ENCODE measurements around the gene JAM3.

The JAM3 gene

DNA sequence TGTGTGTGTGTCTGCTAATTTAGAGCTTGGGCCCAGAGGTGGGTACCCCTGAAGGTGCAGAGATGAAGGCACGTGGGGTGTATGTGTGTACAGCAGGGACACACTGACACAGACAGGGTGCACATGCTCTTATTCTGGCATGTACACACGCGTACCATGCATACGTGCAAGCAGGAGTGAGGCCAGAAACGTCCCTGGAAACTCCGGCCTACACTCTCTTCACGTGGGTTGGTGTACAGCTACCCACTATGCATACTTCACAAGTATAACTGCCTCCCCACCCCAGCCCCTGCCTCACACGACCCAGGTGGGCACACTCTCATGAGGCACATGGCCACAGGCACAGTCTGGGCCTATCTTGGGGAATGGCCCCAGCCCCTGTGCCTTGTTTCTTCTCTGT lies 27.5 kb upstream of the JAM3 start:
- Histone ChIP-seq H3K9ac (ENCODE audit: low read depth, low read length) (no peak overlapping the region), H3K4me1 (ENCODE audit: control insufficient read depth, insufficient read depth, low read length) (peaks cover 5% of the 10 kb centered on the region), H3K36me3 (ENCODE audit: control insufficient read depth, insufficient read depth, low read length) (no peaks in the 10 kb centered on the region), H3K27me3 (ENCODE audit: control insufficient read depth, insufficient read depth, low read length) (peaks cover 5% of the 10 kb centered on the region), H3K9me3 (ENCODE audit: control insufficient read depth, insufficient read depth, low read length) (no peaks in the 10 kb centered on the region), H3K4me3 (ENCODE audit: low read depth, low read length) (no peak overlapping the region)

DNA sequence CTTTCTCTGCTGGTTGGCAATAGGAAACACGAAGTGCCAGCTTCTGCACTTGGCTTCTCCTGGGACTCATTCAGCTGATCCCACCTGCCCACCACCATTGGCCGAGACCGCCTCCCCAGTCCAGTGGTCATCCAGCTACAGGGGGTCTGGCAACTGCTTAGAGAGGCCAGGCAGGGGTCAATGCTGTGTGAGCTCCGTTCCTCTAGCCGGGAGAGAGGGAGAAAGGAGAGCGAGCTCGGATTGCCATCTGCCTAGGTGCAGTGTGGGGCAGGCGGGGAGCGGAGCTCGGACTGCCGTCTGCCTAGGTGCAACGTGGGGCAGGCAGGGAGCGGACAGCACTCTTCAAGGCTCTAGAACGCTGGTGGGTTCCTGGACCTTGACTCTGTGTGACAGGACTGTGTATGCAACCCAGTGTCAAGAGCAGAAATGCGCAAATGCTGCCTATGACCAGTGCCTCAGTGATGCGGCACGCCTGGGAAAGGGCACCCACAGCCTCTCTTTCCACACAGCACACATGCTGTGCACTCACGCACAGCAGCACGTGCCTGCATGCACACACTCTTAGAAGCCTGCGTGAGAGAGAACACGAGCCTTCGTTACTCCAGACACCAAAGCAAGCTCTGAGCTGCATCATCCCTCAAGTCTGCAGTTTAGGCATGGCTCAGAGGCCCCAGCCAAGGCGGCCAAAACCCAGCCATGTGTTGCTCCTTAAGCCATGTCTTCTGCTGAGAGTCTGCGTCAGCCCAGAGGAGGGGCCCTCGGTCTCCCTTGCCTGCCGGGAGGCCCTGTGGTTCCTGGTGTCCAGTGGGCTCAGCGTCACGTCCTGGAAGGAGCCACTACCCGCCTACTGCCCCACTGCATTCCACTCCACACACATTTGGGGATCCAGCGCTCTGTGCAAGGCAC lies 26.8 kb upstream of the JAM3 start:
- Histone ChIP-seq H3K4me3 (ENCODE audit: low read depth, low read length) (no peak overlapping the region), H3K9ac (ENCODE audit: low read depth, low read length) (no peak overlapping the region), H3K36me3 (ENCODE audit: control insufficient read depth, insufficient read depth, low read length) (no peaks in the 10 kb centered on the region), H3K27me3 (ENCODE audit: control insufficient read depth, insufficient read depth, low read length) (peaks cover 7% of the 10 kb centered on the region), H3K9me3 (ENCODE audit: control insufficient read depth, insufficient read depth, low read length) (no peaks in the 10 kb centered on the region), H3K4me1 (ENCODE audit: control insufficient read depth, insufficient read depth, low read length) (peaks cover 5% of the 10 kb centered on the region)

GRCh38 chr11:134043821-134044420 lies 25.0 kb upstream of the JAM3 start:
- Histone ChIP-seq H3K4me3 (ENCODE audit: low read depth, low read length) (no peak overlapping the region), H3K4me1 (ENCODE audit: control insufficient read depth, insufficient read depth, low read length) (peaks cover 2% of the 10 kb centered on the region), H3K9ac (ENCODE audit: low read depth, low read length) (no peak overlapping the region), H3K9me3 (ENCODE audit: control insufficient read depth, insufficient read depth, low read length) (no peaks in the 10 kb centered on the region), H3K36me3 (ENCODE audit: control insufficient read depth, insufficient read depth, low read length) (no peaks in the 10 kb centered on the region), H3K27me3 (ENCODE audit: control insufficient read depth, insufficient read depth, low read length) (peaks cover 7% of the 10 kb centered on the region)

GRCh38 chr11:134044514-134045284 lies 24.2 kb upstream of the JAM3 start:
- Histone ChIP-seq H3K4me1 (ENCODE audit: control insufficient read depth, insufficient read depth, low read length) (peaks cover 6% of the 10 kb centered on the region), H3K27me3 (ENCODE audit: control insufficient read depth, insufficient read depth, low read length) (peaks cover 7% of the 10 kb centered on the region), H3K4me3 (ENCODE audit: low read depth, low read length) (no peak overlapping the region), H3K36me3 (ENCODE audit: control insufficient read depth, insufficient read depth, low read length) (no peaks in the 10 kb centered on the region), H3K9me3 (ENCODE audit: control insufficient read depth, insufficient read depth, low read length) (no peaks in the 10 kb centered on the region), H3K9ac (ENCODE audit: low read depth, low read length) (no peak overlapping the region)

DNA sequence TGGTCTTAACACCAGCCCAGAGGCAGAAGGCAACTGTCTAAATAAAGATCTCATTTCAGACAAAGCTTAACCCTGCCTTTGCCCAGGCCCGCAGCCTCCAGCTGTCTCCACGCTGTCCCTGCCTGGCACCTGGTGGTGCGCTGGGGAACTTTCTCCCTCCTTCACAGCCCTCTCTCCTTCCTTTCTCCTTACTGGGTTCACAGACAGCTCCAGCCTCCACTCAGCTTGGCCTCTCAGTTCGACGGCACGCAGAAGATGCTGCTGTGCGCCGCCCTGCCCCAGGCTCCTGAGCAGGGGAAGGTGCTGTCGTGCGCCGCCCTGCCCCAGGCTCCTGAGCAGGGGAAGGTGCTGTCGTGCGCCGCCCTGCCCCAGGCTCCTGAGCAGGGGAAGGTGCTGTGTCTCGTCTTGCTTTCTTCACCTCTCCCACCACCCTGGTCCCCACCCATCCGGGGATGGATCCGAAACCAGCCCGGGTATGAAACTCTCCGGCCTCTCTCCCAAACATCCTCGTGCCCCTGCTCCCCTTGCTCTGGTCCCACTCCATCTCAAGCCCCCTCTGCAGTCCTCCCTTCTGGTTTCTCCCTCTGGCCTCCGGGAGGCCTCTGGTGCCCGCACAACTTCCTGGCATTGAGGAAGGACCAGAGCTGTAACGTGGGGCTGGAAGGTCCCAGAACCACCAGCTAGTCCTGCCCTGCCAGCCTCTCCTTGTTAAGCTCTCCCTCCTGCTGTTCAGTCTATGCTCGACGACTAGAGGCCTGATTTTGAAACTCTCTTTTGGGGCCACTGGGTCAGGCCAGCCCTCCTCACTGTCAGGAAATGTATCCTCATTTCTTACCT lies 22.9 kb upstream of the JAM3 start:
- Histone ChIP-seq H3K4me3 (ENCODE audit: low read depth, low read length) (no peak overlapping the region), H3K9me3 (ENCODE audit: control insufficient read depth, insufficient read depth, low read length) (no peaks in the 10 kb centered on the region), H3K4me1 (ENCODE audit: control insufficient read depth, insufficient read depth, low read length) (peaks cover 6% of the 10 kb centered on the region), H3K27me3 (ENCODE audit: control insufficient read depth, insufficient read depth, low read length) (peaks cover 7% of the 10 kb centered on the region), H3K36me3 (ENCODE audit: control insufficient read depth, insufficient read depth, low read length) (no peaks in the 10 kb centered on the region), H3K9ac (ENCODE audit: low read depth, low read length) (no peak overlapping the region)

GRCh38 chr11:134046681-134047449 lies 22.0 kb upstream of the JAM3 start:
- Histone ChIP-seq H3K4me1 (ENCODE audit: control insufficient read depth, insufficient read depth, low read length) (peaks cover 6% of the 10 kb centered on the region), H3K9me3 (ENCODE audit: control insufficient read depth, insufficient read depth, low read length) (no peaks in the 10 kb centered on the region), H3K4me3 (ENCODE audit: low read depth, low read length) (no peak overlapping the region), H3K27me3 (ENCODE audit: control insufficient read depth, insufficient read depth, low read length) (peaks cover 7% of the 10 kb centered on the region), H3K9ac (ENCODE audit: low read depth, low read length) (no peak overlapping the region), H3K36me3 (ENCODE audit: control insufficient read depth, insufficient read depth, low read length) (no peaks in the 10 kb centered on the region)

- no peaks in the 10 kb centered on the region for H3K9me3 ChIP-seq (ENCODE audit: control insufficient read depth, insufficient read depth, low read length)
- H3K27me3 ChIP-seq (ENCODE audit: control insufficient read depth, insufficient read depth, low read length), result peaks cover 7% of the 10 kb centered on the region
- H3K9ac ChIP-seq (ENCODE audit: low read depth, low read length), result no peak overlapping the region
- H3K4me1 ChIP-seq (ENCODE audit: control insufficient read depth, insufficient read depth, low read length), result peaks cover 6% of the 10 kb centered on the region
- no peaks in the 10 kb centered on the region for H3K36me3 ChIP-seq (ENCODE audit: control insufficient read depth, insufficient read depth, low read length)
- H3K4me3 ChIP-seq (ENCODE audit: low read depth, low read length), result peak overlapping the region; percentile 8
Observed at GRCh38 chr11:134047586-134047999, 21.3 kb upstream of the JAM3 start.

DNA sequence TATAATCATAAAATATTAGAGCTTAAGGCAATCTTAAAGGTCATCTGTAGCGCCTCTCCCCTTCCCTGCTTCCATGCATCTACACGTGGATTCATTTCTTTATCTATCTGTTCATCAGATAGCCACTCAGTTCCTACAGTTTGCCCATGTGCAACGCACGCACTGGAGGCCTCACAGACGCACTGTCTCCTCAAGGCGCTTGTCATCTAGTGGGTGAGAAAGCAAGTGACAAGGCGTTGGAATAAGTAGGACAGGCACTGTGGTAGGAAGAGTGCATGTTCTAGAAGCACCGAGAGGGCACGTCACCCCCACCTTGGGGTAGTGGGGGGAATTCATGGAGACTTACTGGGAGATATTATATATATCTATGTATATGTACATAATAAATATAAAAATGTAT lies 20.8 kb upstream of the JAM3 start:
- Histone ChIP-seq H3K27me3 (ENCODE audit: control insufficient read depth, insufficient read depth, low read length) (peaks cover 7% of the 10 kb centered on the region), H3K9ac (ENCODE audit: low read depth, low read length) (no peak overlapping the region), H3K4me1 (ENCODE audit: control insufficient read depth, insufficient read depth, low read length) (peaks cover 8% of the 10 kb centered on the region), H3K9me3 (ENCODE audit: control insufficient read depth, insufficient read depth, low read length) (no peaks in the 10 kb centered on the region), H3K4me3 (ENCODE audit: low read depth, low read length) (no peak overlapping the region), H3K36me3 (ENCODE audit: control insufficient read depth, insufficient read depth, low read length) (no peaks in the 10 kb centered on the region)

- H3K4me1 ChIP-seq (ENCODE audit: control insufficient read depth, insufficient read depth, low read length), result peaks cover 15% of the 10 kb centered on the region
- no peaks in the 10 kb centered on the region for H3K9me3 ChIP-seq (ENCODE audit: control insufficient read depth, insufficient read depth, low read length)
- H3K4me3 ChIP-seq (ENCODE audit: low read depth, low read length), result no peak overlapping the region
- H3K9ac ChIP-seq (ENCODE audit: low read depth, low read length), result no peak overlapping the region
- no peaks in the 10 kb centered on the region for H3K36me3 ChIP-seq (ENCODE audit: control insufficient read depth, insufficient read depth, low read length)
- peaks cover 7% of the 10 kb centered on the region for H3K27me3 ChIP-seq (ENCODE audit: control insufficient read depth, insufficient read depth, low read length)
Observed at GRCh38 chr11:134049303-134049702, 19.6 kb upstream of the JAM3 start.

DNA sequence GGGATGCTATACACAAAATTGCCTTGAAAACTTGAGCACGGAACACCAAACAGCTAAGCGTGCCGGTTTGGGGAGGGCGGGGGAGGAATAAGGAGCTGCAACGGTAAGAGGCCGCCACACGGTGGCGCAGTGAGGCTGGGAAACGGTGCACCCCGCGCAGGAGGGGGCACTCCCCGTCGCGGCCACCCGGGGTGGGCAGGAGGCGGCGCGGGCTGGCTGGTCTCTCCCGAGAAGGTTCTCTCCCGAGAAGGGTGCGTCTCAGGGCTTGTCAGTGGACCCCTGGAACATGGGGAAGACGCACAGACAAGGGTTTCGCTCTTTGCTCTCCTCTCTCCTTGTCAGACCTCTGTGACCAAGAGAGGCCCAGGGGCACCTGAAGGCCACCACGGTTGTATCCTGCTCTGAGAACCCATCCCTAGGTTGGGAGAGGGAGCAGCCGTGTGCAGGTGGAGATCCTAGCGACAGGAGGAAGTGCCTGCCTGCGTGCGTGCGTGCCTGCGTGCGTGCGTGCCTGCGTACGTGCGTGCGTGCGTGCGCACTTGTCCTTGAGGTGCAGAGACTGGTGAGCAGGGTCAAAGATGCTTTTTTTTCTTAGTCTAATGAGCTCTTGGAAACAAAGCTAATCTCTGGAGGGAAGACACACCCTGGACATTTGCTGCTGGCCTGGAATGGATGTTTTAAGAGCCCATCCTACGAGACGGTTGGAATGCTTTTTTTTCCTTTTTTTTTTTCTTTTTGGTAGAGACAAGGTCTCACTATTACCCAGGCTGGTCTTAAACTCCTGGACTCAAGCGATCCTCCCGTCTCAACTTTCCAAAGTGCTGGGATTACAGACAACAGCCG lies 18.1 kb upstream of the JAM3 start:
- Histone ChIP-seq H3K9ac (ENCODE audit: low read depth, low read length) (no peak overlapping the region), H3K27me3 (ENCODE audit: control insufficient read depth, insufficient read depth, low read length) (peaks cover 2% of the 10 kb centered on the region), H3K4me3 (ENCODE audit: low read depth, low read length) (peak overlapping the region; percentile 57), H3K9me3 (ENCODE audit: control insufficient read depth, insufficient read depth, low read length) (no peaks in the 10 kb centered on the region), H3K4me1 (ENCODE audit: control insufficient read depth, insufficient read depth, low read length) (peaks cover 15% of the 10 kb centered on the region), H3K36me3 (ENCODE audit: control insufficient read depth, insufficient read depth, low read length) (no peaks in the 10 kb centered on the region)
